GM18517 (cell line): ENCODE data around the gene SNX9.

Experiments
- ATAC-seq: cut with Tn5 transposase; IDR thresholded peaks from one replicate; pipeline ENCODE4 v1.9.1; 2021; ENCODE audit warnings: mild to moderate bottlenecking, moderate library complexity; ENCODE audit not compliant: unreplicated experiment

SNX9 gene

GRCh38 chr6:157800420-157801237 is 22.4 kb upstream of the SNX9 start:
- ATAC-seq, result peak; percentile 94

- no peak for ATAC-seq
Observed at GRCh38 chr6:157804448-157805327, 18.4 kb upstream of the SNX9 start.

- ATAC-seq, result no peak
Observed at GRCh38 chr6:157806131-157806855, 16.8 kb upstream of the SNX9 start.

GRCh38 chr6:157806856-157807215 is 16.2 kb upstream of the SNX9 start:
- ATAC-seq, result no peak

- no peak for ATAC-seq
Observed at GRCh38 chr6:157808405-157808950, 14.6 kb upstream of the SNX9 start.

- no peak for ATAC-seq
Observed at GRCh38 chr6:157809613-157810012, 13.4 kb upstream of the SNX9 start.

GRCh38 chr6:157811137-157811475 is 11.9 kb upstream of the SNX9 start:
- ATAC-seq, result no peak

GRCh38 chr6:157811476-157812173 is 11.4 kb upstream of the SNX9 start:
- no peak for ATAC-seq

GRCh38 chr6:157812425-157813171 is 10.4 kb upstream of the SNX9 start:
- no peak for ATAC-seq

- no peak for ATAC-seq
Observed at GRCh38 chr6:157813191-157813590, 9.9 kb upstream of the SNX9 start.

GRCh38 chr6:157813750-157814455 is 9.1 kb upstream of the SNX9 start:
- no peak for ATAC-seq

- peak; percentile 66 for ATAC-seq
Observed at GRCh38 chr6:157814883-157815282, 8.2 kb upstream of the SNX9 start.

GRCh38 chr6:157821342-157822033 is 1.6 kb upstream of the SNX9 start:
- no peak for ATAC-seq

GRCh38 chr6:157822245-157823000 is 623 bp upstream of the SNX9 start:
- ATAC-seq, result peak; percentile 14

- ATAC-seq, result peak; percentile 55
Observed at GRCh38 chr6:157823528-157824370, 703 bp downstream of the SNX9 start.

- no peak for ATAC-seq
Observed at GRCh38 chr6:157825243-157825904, 2.3 kb downstream of the SNX9 start.
